PC-3 (cell line): Measurements from ENCODE around the gene ARHGAP19.

Experiments
- CTCF ChIP-seq: fragments of 300-600 bp; sonication (generic); conservative IDR thresholded peaks from 2 replicates; pipeline ENCODE4 v1.5.1; 2017; ENCODE audit warnings: antibody characterized with exemption, low read depth, mild to moderate bottlenecking, low read length
- EZH2 ChIP-seq: fragments of 300-600 bp; sonication (generic); IDR thresholded peaks from one replicate; pipeline ENCODE4 v1.6.1; 2017; ENCODE audit warnings: antibody characterized with exemption, mild to moderate bottlenecking, low read length; ENCODE audit not compliant: unreplicated experiment

GRCh38 chr10:97270523-97271154, 21.8 kb downstream of the ARHGAP19 start:
- no peak for TF ChIP-seq EZH2
- no peak for TF ChIP-seq CTCF
